Placental pericyte (primary cell): ENCODE measurements around the gene PAGE2B. TPM values are rescaled to one million over a fixed set of nuclear protein-coding genes. Genes with fewer than 3 reads are reported as not detected.

Experiments
- total RNA-seq: library from RNA; depleted of rRNA; stranded (reverse); fragments of >200 nt; gene quantifications from 2 replicates; pipeline ENCODE4 v1.2.3, GENCODE V29; 2012

PAGE2B gene, protein sequence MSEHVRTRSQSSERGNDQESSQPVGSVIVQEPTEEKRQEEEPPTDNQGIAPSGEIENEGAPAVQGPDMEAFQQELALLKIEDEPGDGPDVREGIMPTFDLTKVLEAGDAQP
- total RNA-seq = not detected in 2 replicates

DNA sequence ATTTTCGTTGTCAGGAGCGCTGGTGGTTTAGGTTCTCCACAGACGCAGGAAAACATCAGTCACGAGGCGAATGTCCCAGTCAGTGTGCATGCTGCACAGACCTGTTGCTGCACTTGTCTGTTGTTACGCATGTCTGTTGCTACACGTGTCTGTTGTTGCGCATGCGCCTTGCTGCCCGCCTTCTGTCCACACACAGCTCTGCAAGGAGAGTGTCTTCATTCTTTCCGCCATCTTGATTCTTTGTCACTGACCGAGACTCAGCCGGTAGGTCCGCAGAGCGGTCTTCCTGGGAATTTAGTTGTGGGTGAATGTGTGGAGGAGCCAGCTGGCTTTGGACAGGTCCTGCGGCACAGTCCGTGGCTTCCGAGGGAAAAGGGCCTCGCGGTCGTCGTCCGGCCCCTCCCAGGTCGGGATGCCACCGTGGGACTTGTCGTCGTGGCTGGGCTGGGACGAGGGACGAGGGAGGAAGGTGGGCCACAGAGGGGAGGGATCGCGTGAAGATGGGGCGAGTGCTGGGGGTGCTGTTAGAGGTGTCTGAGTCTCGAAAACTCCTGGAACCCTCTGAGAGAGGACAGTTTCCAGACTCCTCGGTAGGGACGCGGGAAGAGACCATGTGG is at the start of gene PAGE2B:
Gene PAGE2B (plus strand): TSS at position 180 of the 617 bp plus-strand sequence. CDS start 1,012 bp downstream, outside the sequence.

DNA sequence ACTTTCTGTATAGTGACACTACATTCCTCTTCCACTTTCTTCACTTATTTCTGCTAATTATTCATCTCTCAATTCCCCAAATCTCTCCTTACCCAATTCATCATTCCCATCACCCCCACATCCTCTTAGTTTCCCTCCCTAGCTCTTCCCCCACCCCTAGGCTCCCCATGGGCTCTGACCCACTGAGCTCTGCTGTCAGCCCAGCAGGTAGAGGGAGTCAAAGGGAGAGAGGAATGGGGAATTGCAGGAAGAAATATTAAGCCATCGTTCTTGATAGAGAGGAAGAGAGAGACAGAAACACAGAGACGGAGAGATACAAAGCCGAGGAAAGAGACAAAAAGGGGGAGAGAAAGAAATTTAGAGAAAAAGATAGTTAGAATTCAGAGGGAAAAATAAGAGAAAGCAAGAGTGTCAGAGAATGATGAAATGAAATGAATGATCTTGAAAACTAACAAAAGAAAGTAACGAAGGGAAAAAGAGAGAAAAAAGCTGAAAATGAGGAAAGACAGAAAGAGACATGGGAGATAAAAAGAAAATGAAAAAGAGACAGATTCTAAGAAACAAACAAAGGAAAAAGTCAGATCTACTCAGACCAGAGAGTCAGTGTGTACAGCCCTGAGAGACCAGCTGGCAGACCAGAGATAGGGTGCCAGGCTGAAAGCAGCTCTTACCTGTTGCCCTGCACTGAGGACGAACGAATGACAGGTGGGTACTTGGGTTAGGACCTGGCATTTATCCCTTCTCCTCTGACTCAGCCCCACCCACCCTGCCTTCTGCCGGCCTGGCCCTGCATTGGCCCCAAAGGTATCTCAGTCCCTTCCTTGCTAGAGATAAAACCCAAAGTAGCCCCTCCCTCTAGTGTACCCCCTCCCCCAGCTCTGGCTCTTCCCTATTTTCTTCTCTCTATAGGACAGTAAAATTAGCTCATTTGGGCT is 44.3 kb upstream of the PAGE2B start, which contains the start of gene ALAS2:
Gene ALAS2 (minus strand): TSS at position 707 of the 935 bp plus-strand sequence. CDS start 4,977 bp downstream, outside the sequence.

DNA sequence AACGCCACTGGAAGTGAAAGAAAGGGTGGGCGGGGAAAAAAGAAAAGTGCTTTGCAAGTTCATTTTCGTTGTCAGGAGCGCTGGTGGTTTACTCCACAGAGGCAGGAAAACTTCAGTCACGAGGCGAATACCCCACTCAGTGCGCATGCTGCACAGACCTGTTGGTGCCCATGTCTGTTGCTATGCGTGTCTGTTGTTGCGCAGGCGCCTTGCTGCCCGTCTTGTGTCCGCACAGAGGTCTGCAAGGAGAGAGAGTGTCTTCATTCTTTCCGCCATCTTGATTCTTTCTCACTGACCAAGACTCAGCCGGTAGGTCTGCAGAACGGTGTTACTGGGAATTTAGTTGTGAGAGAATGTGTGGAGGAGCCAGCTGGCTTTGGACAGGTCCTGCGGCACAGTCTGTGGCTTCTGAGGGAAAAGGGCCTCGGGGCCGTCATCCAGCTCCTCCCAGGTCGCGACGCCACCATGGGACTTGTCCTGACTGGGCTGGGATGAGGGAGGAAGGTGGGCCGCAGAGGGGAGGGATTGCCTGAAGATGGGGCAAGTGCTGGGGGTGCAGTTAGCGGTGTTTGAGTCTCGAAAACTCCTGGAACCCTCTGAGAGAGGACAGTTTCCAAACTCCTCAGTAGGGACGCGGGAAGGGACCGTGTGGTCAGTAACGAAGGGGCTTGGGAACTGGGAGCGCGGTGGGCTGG is 14.1 kb downstream of the PAGE2B start, which contains the start of gene PAGE2:
Gene PAGE2 (plus strand): TSS at position 224 of the 695 bp plus-strand sequence. CDS start 1,003 bp downstream, outside the sequence.

Other genes with a start within 250 kb of the PAGE2B start
- gene TRO, start 154.2 kb upstream of the PAGE2B start, total RNA-seq = 1.1 and 5.6 TPM in 2 replicates
- not detected in 2 replicates for gene PFKFB1, start 80.8 kb upstream of the PAGE2B start, total RNA-seq
- 7.2 and 12.0 TPM in 2 replicates for gene APEX2, start 74.7 kb upstream of the PAGE2B start, total RNA-seq
- not detected in 2 replicates for gene ALAS2, start 44.1 kb upstream of the PAGE2B start, total RNA-seq
- gene PAGE2, start 14.0 kb downstream of the PAGE2B start, total RNA-seq = not detected in 2 replicates
- gene PAGE5, start 145.3 kb downstream of the PAGE2B start, total RNA-seq = not detected in 2 replicates
- not detected in 2 replicates for gene PAGE3, start 189.9 kb downstream of the PAGE2B start, total RNA-seq